A673 (cell line): ENCODE data around the gene UBALD2. TPM values are rescaled to one million over a fixed set of nuclear protein-coding genes. Genes with fewer than 3 reads are reported as not detected.

Experiments used
- BruUV-seq: library from RNA; stranded (reverse); fragments of 400-500 nt; replicated peaks from 2 replicates; lab custom pipeline; 2021; lab: Mats Ljungman, UMichigan
- CTCF ChIA-PET: fragments of 300-600 bp; sonication (Branson Sonifier 250); formaldehyde crosslinking; loops from one replicate; lab custom pipeline; 2022; ENCODE audit warnings: antibody characterized with exemption; lab: Charles Lee
- POLR2A ChIA-PET: fragments of 300-600 bp; sonication (Branson Sonifier 250); formaldehyde crosslinking; loops from one replicate; lab custom pipeline; 2022; ENCODE audit warnings: antibody characterized with exemption; ENCODE audit not compliant: low non-redundant PET; lab: Charles Lee
- DNase-seq: peaks from one replicate; pipeline ENCODE4 v3.0.0-alpha.2; 2015; ENCODE audit warnings: low spot score
- H3K27ac ChIP-seq: fragments of 200-600 bp; sonication (generic); 2 replicates; pipeline ENCODE4 v1.5.1; 2016; ENCODE audit warnings: mixed run types, low read depth, mild to moderate bottlenecking, mixed read lengths, antibody characterized with exemption, low read length; ENCODE audit not compliant: poor library complexity, severe bottlenecking
- H3K27me3 ChIP-seq: fragments of 200-600 bp; sonication (generic); replicated peaks from 2 replicates; pipeline ENCODE4 v1.6.1; 2017; ENCODE audit warnings: mixed run types, low read depth, mild to moderate bottlenecking, mixed read lengths, antibody characterized with exemption, low read length; ENCODE audit not compliant: insufficient read depth, poor library complexity
- H3K36me3 ChIP-seq: fragments of 200-600 bp; sonication (generic); 2 replicates; pipeline ENCODE4 v1.6.1; 2016; ENCODE audit warnings: mixed run types, mild to moderate bottlenecking, mixed read lengths, antibody characterized with exemption, low read length; ENCODE audit not compliant: insufficient read depth, poor library complexity, severe bottlenecking
- H3K4me1 ChIP-seq: fragments of 200-600 bp; sonication (generic); 2 replicates; pipeline ENCODE4 v1.6.1; 2017; ENCODE audit warnings: mixed run types, mild to moderate bottlenecking, mixed read lengths, antibody characterized with exemption, low read length; ENCODE audit not compliant: insufficient read depth, poor library complexity, severe bottlenecking
- H3K4me3 ChIP-seq: fragments of 200-600 bp; sonication (generic); 2 replicates; pipeline ENCODE4 v1.5.1; 2016; ENCODE audit warnings: low read depth, mixed run types, mild to moderate bottlenecking, mixed read lengths, low read length; ENCODE audit not compliant: poor library complexity, severe bottlenecking
- H3K9me3 ChIP-seq: fragments of 200-600 bp; sonication (generic); 2 replicates; pipeline ENCODE4 v1.6.1; 2016; ENCODE audit warnings: mixed run types, low read depth, mild to moderate bottlenecking, mixed read lengths, antibody characterized with exemption, low read length; ENCODE audit not compliant: poor library complexity, severe bottlenecking
- CTCF ChIP-seq: fragments of 300-800, 200-600 bp; sonication (generic); conservative IDR thresholded peaks from 2 replicates; pipeline ENCODE4 v1.5.1; 2017; ENCODE audit warnings: low read depth, mild to moderate bottlenecking, antibody characterized with exemption, low read length, moderate library complexity, mixed read lengths
- EZH2 ChIP-seq: fragments of 200-600 bp; sonication (generic); IDR thresholded peaks from 2 replicates; pipeline ENCODE4 v1.6.1; 2017; ENCODE audit warnings: borderline replicate concordance, low read depth, mild to moderate bottlenecking, mixed read lengths, antibody characterized with exemption, low read length; ENCODE audit not compliant: poor library complexity, severe bottlenecking
- intact Hi-C: fragments of 100-400 bp; cut with micrococcal nuclease; formaldehyde crosslinking; loops from one replicate; pipeline ENCODE4 v1.10.0; 2022; ENCODE audit not compliant: unreplicated experiment
- total RNA-seq: library from RNA; stranded (reverse); gene quantifications from 2 replicates; pipeline ENCODE4 v1.2.3, GENCODE V29; 2021

UBALD2 gene
- total RNA-seq, 1 experiment from 2014 or later: 46.5 TPM

- H3K4me1 ChIP-seq: no peaks in the 10 kb centered on the region
- H3K27me3 ChIP-seq: no peaks in the 10 kb centered on the region
- no peaks in the 10 kb centered on the region for H3K36me3 ChIP-seq
- POLR2A ChIA-PET: no interaction called here
- no peak overlapping the region for H3K4me3 ChIP-seq
- intact Hi-C loops: no loop called here
- no peak overlapping the region for H3K27ac ChIP-seq
- no TSS peak for BruUV-seq
- no peak for DNase-seq
- H3K9me3 ChIP-seq: no peaks in the 10 kb centered on the region
- CTCF ChIA-PET: interaction anchor here (0.7 to 3.0 kb wide), 3 partner anchors 159 to 418 kb away, joined by 3 to 21 read pairs (median 7); no protein-coding TSS in a partner anchor
- no peak for TF ChIP-seq EZH2
- TF ChIP-seq CTCF: no peak
These were observed 15.5 kb downstream of the UBALD2 start for GRCh38 chr17:76280650-76281049.

- H3K27ac ChIP-seq: no peak overlapping the region
- H3K4me1 ChIP-seq: no peaks in the 10 kb centered on the region
- POLR2A ChIA-PET: no interaction called here
- no peaks in the 10 kb centered on the region for H3K27me3 ChIP-seq
- no peaks in the 10 kb centered on the region for H3K9me3 ChIP-seq
- no TSS peak for BruUV-seq
- DNase-seq: no peak
- intact Hi-C loops: no loop called here
- CTCF ChIA-PET: interaction anchor here (0.5 to 1.1 kb wide), 2 partner anchors 138 to 160 kb away, joined by 3 to 7 read pairs; no protein-coding TSS in a partner anchor
- H3K36me3 ChIP-seq: no peaks in the 10 kb centered on the region
- TF ChIP-seq CTCF: no peak
- no peak for TF ChIP-seq EZH2
- H3K4me3 ChIP-seq: no peak overlapping the region
These were observed 16.6 kb downstream of the UBALD2 start for GRCh38 chr17:76281573-76282371.

GRCh38 chr17:76292567-76292966 is 27.4 kb downstream of the UBALD2 start:
- POLR2A ChIA-PET: no interaction called here
- intact Hi-C loops: no loop called here
- H3K4me3 ChIP-seq: no peak overlapping the region

More at GRCh38 chr17:76292567-76292966, 27.4 kb downstream of the UBALD2 start:
- CTCF ChIA-PET: no interaction called here
- Histone ChIP-seq H3K4me1 (no peaks in the 10 kb centered on the region), H3K36me3 (no peaks in the 10 kb centered on the region), H3K27me3 (no peaks in the 10 kb centered on the region), H3K27ac (no peak overlapping the region), H3K9me3 (no peaks in the 10 kb centered on the region)
- DNase-seq: no peak
- TF ChIP-seq CTCF: no peak
- no peak for TF ChIP-seq EZH2
- no TSS peak for BruUV-seq
